GM12878 (cell line): ENCODE data around the gene CRACDL. TPM values are rescaled to one million over a fixed set of nuclear protein-coding genes. Genes with fewer than 3 reads are reported as not detected.

Source experiments
- CUX1 ChIP-seq: IDR thresholded peaks from 2 replicates; pipeline ENCODE4 v1.6.1; 2012; ENCODE audit warnings: improper control_type of control experiment, low read depth, low read length; ENCODE audit not compliant: insufficient replicate concordance
- IKZF2 ChIP-seq, 2 experiments: fragments of 450-650 bp; IDR thresholded peaks; 2 replicates each; pipeline ENCODE4 v1.6.1; 2017; ENCODE audit warnings: mild to moderate bottlenecking in 2 of 2, moderate library complexity in 2 of 2
- MYC ChIP-seq: IDR thresholded peaks from 2 replicates; pipeline ENCODE4 v1.6.1; 2011; ENCODE audit warnings: mild to moderate bottlenecking, low read length, moderate library complexity, inconsistent platforms; ENCODE audit not compliant: insufficient read depth, insufficient replicate concordance, insufficient read length, severe bottlenecking
- NR2F1 ChIP-seq: fragments of 450-650 bp; conservative IDR thresholded peaks from 2 replicates; pipeline ENCODE4 v1.6.1; 2017; ENCODE audit warnings: mild to moderate bottlenecking
- RUNX3 ChIP-seq: IDR thresholded peaks from 2 replicates; pipeline ENCODE4 v1.6.1; 2012; ENCODE audit warnings: low read length, inconsistent platforms
- SIX5 ChIP-seq: IDR thresholded peaks from 2 replicates; pipeline ENCODE4 v1.6.1; 2011; ENCODE audit warnings: mild to moderate bottlenecking, low read depth, low read length, moderate library complexity; ENCODE audit not compliant: severe bottlenecking
- SMARCA5 ChIP-seq: fragments of 450-650 bp; IDR thresholded peaks from 2 replicates; pipeline ENCODE4 v1.6.1; 2017; ENCODE audit warnings: mild to moderate bottlenecking
- ZNF217 ChIP-seq: fragments of 450-650 bp; IDR thresholded peaks from 2 replicates; pipeline ENCODE4 v1.6.1; 2017; ENCODE audit warnings: antibody characterized with exemption, mild to moderate bottlenecking
- polyA plus RNA-seq, 11 experiments: library from polyadenylated mRNA; depleted of rRNA in 4 of 11; unstranded in 6 of 11; stranded (reverse) in 5 of 11; fragments of >200 nt; fragmentation: Nextera tagmentation in 4 of 11; fragmentation: Illumina TruSeq in 1 of 11; extraction: Ambion mirVana in 4 of 11; extraction: Trizol in 1 of 11; gene quantifications; 1 replicate in 1 of 11; 2 replicates in 10 of 11; pipeline versions ENCODE4 v1.2.1 to v1.2.3, GENCODE V29; 2011 to 2016; ENCODE audit warnings: inconsistent platforms in 2 of 11, missing spikeins in 2 of 11, low read depth in 1 of 11
- total RNA-seq, 4 experiments: library from RNA; depleted of rRNA in 3 of 4; stranded (reverse); fragments of >200 nt in 3 of 4; fragmentation: Illumina TruSeq in 1 of 4; extraction: Trizol in 1 of 4; gene quantifications; 2 replicates each; pipeline versions ENCODE4 v1.2.1 to v1.2.3, GENCODE V29; 2013 to 2021
- TF ChIP-seq, protein P1 (sequence below): IDR thresholded peaks from 2 replicates; pipeline ENCODE4 v1.6.1; 2012; ENCODE audit warnings: low read depth, low read length, improper control_type of control experiment

Gene CRACDL
- total and polyA plus RNA-seq, 10 of the 15 experiments (the other 5 are each of a cell fraction or from before 2014, with no cell fraction given), result 0.03 to 0.72 (median 0.14) TPM

DNA sequence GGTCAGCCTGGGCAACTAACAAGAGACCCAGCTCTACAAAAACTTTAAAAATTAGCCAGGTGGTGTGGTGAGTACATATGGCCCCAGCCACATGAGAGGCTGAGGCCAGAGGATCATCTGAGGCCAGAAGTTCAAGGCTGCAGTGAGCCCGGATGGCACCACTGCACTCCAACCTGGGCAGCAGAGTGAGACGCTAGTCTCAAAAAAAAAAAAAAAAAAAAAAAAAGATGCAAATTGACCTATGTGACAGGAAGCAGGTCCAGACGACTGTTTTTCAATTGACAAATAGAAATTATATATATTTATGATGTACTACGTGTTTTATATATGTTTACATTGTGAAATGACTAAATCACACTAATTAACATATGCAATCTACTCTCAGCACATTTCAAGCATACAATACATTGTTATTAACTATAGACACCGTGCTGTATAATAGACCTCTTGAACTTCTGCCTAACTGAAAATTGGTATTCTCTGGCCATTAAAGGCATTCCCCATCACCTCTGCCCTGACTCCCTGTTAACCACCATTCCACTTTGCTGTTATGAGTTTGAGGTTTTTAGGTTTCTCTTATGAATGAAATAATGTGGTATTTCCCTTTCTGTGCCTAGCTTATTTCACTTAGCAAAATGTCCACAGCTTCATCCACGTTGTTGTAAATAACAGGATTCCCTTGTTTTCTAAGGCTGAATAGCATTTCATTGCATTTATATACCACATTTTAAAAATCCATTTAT lies 172.6 kb downstream of the CRACDL start (continued):
- peak; percentile 80 for TF ChIP-seq RUNX3
- TF ChIP-seq, protein P1, sequence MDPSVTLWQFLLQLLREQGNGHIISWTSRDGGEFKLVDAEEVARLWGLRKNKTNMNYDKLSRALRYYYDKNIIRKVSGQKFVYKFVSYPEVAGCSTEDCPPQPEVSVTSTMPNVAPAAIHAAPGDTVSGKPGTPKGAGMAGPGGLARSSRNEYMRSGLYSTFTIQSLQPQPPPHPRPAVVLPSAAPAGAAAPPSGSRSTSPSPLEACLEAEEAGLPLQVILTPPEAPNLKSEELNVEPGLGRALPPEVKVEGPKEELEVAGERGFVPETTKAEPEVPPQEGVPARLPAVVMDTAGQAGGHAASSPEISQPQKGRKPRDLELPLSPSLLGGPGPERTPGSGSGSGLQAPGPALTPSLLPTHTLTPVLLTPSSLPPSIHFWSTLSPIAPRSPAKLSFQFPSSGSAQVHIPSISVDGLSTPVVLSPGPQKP, result no peak
- TF ChIP-seq NR2F1, result peak; percentile 41
- TF ChIP-seq IKZF2 (IDR thresholded peaks at IDR 0.05), result peak; percentile 56 to 61; a peak in 3 of 4 replicates
- no peak for TF ChIP-seq MYC
- TF ChIP-seq SIX5, result no peak
- peak; percentile 28 for TF ChIP-seq CUX1
- no peak for TF ChIP-seq ZNF217
- TF ChIP-seq SMARCA5, result 0 out of 2 replicates have a peak, but pooled peaks have one; percentile 43
